Measurements from ENCODE around the gene PEX6.

Gene PEX6

GRCh38 chr6:42993445-42993844, 14.5 kb upstream of the PEX6 start:
- no peak for DNase-seq (ENCODE audit: low read depth)

- DNase-seq (ENCODE audit: low read depth) = no peak
These were observed 10.9 kb upstream of the PEX6 start for GRCh38 chr6:42989923-42990322.

DNA sequence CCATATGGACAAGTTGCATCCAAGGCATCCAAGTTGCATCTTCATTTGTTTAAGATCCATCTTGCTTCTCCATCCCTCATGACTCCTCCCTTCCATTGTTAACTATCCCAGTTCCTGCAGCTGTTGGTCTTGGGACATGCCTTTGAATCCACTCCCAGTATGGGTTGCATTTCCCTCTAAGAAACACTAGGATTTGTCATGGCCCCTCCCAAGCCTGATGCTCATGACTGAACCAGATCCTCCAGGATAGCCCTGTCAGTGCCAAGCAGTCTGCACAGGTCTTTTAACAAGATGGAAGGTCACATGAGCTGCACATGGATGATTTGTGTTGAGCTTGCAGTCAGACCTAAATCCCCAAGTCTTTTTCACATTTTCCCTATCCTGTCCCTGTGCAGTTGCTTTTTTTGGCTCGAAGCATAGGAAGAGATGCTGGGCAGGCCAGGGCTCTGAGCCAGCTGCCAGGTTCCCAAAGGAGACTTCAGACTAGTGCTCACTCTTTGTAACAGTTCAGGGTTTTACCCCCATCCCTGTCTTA, 9.6 kb upstream of the PEX6 start:
- peak; percentile 52 for DNase-seq (ENCODE audit: low read depth)

DNA sequence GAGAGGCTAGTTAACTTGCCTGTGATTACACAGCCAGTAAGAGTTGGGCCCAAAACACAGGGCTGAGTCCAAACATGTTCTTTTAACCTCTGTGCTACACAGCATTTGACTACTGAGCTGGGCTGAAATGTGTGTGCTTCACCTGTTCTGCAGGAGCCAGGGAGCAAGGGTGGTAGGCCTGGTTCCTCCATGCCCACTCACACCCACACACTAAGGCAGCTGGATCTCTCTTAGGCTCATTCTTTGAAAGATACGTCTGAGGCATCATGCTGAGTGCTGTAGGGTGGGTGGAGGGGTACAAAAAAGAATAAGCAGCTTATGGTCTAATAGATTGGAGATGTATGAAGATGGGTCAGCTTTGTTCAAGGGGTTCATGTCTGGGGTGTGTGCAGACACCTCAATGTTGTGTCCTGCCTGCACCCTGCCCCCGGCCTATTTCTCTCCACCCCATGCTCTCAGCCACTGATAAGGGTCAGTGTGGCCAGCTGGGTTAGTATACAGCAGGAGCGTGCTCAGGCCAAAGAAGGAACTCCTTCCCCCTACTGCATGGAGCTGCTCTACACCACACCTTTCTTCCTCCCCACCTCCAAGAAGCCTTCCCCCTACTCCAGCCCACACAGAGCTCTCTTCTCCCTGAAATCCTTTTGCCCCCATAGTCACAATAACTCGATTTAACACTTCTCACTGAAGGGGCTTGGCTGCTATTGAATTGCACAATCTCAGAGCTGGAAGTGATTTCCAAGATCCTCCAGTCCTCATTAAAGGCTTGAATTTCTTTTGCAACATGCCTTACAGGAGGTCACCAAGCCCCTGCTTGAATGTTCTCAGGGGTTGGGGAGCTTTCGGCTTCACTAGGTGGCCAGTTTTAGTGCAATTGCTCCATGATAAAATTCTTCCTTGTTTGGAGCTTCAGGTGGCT, 8.8 kb upstream of the PEX6 start:
- DNase-seq (ENCODE audit: low read depth) = no peak

DNA sequence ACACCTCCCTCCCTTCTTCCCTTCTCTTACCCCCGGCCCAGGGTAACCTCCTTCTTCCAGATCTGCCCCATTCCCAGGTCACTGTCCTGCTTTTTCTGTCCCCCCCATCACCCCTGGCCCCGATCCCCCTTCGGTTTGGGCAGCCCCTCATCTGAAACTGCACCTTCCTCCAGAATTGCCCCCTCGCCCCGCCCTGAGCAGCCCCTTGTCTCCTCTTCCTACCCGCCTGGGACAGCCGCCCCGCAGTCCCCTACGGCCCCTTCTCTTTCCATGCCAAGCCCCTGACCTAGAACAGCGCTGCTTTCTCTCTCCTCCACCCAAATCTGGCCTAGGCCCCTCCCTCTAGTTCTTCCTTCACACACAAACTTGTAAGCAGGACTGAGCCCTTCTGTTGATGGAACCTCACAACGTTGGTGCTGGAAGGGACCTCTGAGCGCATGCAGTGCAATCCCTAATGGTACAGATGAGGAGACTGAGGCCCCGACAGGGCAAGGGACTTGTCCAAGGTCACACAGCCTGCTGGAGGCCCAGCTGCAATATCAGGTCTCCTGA, 6.0 kb upstream of the PEX6 start:
- DNase-seq (ENCODE audit: low read depth) = no peak

- peak; percentile 97 for DNase-seq (ENCODE audit: low read depth)
These were observed 5.3 kb upstream of the PEX6 start, which contains the start of gene PPP2R5D for GRCh38 chr6:42984001-42984923. Gene PPP2R5D (plus strand): TSS chr6:42984570. CDS start chr6:42984678, 108 bp downstream.

GRCh38 chr6:42981836-42982235, 2.9 kb upstream of the PEX6 start:
- DNase-seq (ENCODE audit: low read depth) = no peak

GRCh38 chr6:42979523-42980177, 669 bp upstream of the PEX6 start:
- peak; percentile 18 for DNase-seq (ENCODE audit: low read depth)

- DNase-seq (ENCODE audit: low read depth) = no peak
These were observed 518 bp downstream of the PEX6 start for GRCh38 chr6:42978487-42978838.

DNA sequence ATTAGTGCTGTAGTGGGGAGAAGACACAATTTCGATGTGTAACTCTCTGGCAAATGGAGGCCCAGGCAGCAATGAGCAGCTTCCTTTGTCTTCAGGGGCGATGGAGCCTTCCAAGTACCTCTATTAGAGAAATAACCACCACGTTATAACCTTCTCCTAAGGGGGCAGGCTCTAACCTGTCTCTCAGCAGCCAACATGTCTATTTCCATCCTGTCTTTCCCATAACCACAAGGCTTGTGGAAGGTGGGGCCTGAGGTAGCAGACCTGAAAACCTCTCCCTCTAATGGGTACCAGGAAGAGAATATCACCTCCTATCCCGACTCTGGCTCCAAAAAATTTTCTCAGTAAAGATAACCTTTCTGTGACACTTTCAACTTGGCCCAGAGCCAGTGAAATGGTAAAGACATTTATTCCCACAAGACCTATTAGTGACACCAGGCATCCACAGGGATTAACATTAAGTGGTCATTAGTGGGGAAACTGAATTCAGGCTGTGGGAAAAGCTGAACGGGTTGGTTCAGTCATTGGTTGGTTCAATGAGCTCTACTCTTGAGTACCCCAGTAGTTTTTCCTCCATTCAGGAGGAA, 4.0 kb downstream of the PEX6 start:
- DNase-seq (ENCODE audit: low read depth) = no peak

- DNase-seq (ENCODE audit: low read depth) = no peak
These were observed 5.1 kb downstream of the PEX6 start for GRCh38 chr6:42973926-42974325.

DNA sequence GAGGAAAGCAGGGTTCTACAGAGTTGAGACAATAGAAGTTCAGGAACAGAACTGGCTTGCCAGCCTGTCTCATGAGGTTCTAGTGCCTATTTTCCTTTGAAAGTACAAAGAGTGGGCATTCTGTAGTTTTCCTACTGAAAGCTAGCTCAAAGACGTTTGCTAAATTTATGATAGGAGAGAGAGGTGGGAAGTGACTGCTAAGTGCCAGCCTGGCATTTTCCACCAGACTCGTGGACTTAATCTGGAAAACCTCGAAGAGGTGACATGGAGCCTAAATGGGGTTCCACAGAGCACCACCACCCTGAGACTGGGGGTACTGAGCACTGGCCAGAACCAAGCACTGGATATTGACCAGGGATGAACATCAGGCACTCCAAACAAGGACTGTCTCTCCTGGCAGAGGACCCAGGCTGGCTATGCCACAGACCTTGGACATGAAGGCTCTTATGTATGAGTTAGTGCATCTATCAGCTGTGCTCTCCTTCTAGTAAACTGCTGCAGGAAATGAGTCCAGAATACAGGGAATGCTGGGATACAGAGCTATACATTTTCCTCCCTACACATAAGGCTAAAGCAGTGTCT, 7.1 kb downstream of the PEX6 start:
- no peak for DNase-seq (ENCODE audit: low read depth)

GRCh38 chr6:42970871-42971612, 7.9 kb downstream of the PEX6 start:
- DNase-seq (ENCODE audit: low read depth) = no peak

DNA sequence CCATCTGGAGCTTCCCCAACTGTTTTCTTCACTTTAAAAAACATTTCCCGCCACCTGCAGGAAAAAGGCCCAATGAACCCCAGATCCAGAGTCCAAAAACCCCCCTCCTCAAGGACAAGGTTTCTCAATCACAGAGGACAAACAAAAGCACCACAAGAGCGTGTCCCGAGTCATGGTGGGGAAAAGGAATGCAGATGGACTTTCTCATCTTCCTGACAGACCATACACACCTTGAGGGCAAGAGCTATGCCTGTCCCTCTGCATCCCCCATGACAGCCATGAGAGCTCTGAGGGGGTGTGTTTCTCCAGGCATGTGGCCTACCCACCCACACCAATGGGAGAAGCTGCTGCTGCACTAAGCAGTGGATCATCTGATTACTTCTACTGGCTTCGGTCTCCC, 9.0 kb downstream of the PEX6 start:
- DNase-seq (ENCODE audit: low read depth) = no peak

- DNase-seq (ENCODE audit: low read depth) = no peak
These were observed 9.6 kb downstream of the PEX6 start for GRCh38 chr6:42969431-42969830.

DNA sequence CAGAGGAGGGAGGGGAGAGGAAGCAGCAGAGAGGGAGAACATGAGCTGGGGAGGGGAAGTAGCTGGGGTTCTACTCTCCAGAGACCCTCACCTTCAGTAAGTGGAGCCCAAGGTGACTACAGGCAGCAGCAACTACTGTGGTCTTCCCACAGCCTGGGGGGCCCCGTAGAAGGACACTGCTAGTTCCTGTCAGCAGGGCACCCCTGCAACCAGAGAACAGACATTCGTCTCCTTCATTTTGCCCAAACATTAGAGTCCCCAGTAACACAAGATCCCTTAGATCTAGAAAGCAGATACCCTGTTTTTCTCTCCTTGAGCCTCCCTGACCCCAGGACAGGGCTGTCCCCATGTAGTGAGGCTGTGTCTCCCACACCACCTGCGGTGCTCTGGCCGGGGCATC, 10.2 kb downstream of the PEX6 start:
- no peak for DNase-seq (ENCODE audit: low read depth)

- DNase-seq (ENCODE audit: low read depth) = no peak
These were observed 10.8 kb downstream of the PEX6 start for GRCh38 chr6:42968126-42968701.

- no peak for DNase-seq (ENCODE audit: low read depth)
These were observed 11.8 kb downstream of the PEX6 start for GRCh38 chr6:42967228-42967627.

DNA sequence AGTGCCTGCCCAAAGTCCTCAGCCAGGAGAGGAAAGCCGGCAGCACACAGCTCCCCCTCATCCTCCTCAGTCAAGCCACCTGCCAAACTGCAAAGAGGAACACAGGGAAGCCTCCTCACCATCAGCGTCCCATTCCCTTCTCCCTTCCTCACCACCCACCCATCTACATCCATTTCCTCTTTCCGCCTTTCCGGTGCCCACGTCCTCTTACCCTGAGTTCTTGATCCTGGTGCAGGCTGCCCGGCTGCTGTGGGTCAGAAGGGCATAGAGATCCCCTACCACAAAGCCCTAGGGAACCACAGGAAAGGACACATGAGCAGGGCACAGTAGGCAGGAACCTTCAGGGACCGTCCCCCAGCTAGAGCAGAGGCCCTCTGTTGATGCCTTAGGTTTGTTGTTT, 12.4 kb downstream of the PEX6 start:
- DNase-seq (ENCODE audit: low read depth) = no peak

Measured in fibroblast of gingiva (primary cell).